Glutamatergic neuron (in vitro differentiated cells): ENCODE data around the gene CNOT4. TPM values are rescaled to one million over a fixed set of nuclear protein-coding genes. Genes with fewer than 3 reads are reported as not detected.

Experiments used
- DNase-seq: peaks from one replicate; pipeline ENCODE4 v3.0.0; 2022
- H3K27ac Mint-ChIP-seq: one replicate; pipeline ENCODE4 v1.8.0; 2020; ENCODE audit warnings: mild to moderate bottlenecking, mixed read lengths, inconsistent platforms; ENCODE audit not compliant: unreplicated experiment
- H3K27me3 Mint-ChIP-seq: one replicate; pipeline ENCODE4 v1.8.0; 2020; ENCODE audit warnings: mild to moderate bottlenecking, moderate library complexity, mixed read lengths, inconsistent platforms; ENCODE audit not compliant: unreplicated experiment
- H3K36me3 Mint-ChIP-seq: one replicate; pipeline ENCODE4 v1.8.0; 2020; ENCODE audit warnings: mild to moderate bottlenecking, mixed read lengths, inconsistent platforms; ENCODE audit not compliant: unreplicated experiment
- H3K4me1 Mint-ChIP-seq: one replicate; pipeline ENCODE4 v1.8.0; 2020; ENCODE audit warnings: mild to moderate bottlenecking, low read depth, mixed read lengths, inconsistent platforms; ENCODE audit not compliant: unreplicated experiment
- H3K4me3 Mint-ChIP-seq: one replicate; pipeline ENCODE4 v1.8.0; 2020; ENCODE audit warnings: mild to moderate bottlenecking, mixed read lengths, inconsistent platforms; ENCODE audit not compliant: unreplicated experiment
- H3K9me3 Mint-ChIP-seq: one replicate; pipeline ENCODE4 v1.8.0; 2020; ENCODE audit warnings: mild to moderate bottlenecking, moderate library complexity, mixed read lengths, inconsistent platforms; ENCODE audit not compliant: unreplicated experiment
- total RNA-seq: library from RNA; stranded (reverse); fragmentation: NEBNext Ultra II Directional; extraction: Animal tissue kit (Norgen Biotek cat#: 25700); gene quantifications from one replicate; pipeline ENCODE4 v1.2.1, GENCODE V29; 2021; ENCODE audit not compliant: unreplicated experiment
- TF ChIP-seq, protein P1 (sequence below): fragments of 200-600 bp; sonication (generic); IDR thresholded peaks from one replicate; pipeline ENCODE4 v1.5.0; 2021; ENCODE audit not compliant: partially characterized antibody, unreplicated experiment

The CNOT4 gene
- total RNA-seq, 1 donor from 2014 or later = 25.3 TPM

GRCh38 chr7:135364206-135364605 lies 145.7 kb downstream of the CNOT4 start:
- DNase-seq = no peak
- peaks cover 2% of the 10 kb centered on the region for H3K9me3 Mint-ChIP-seq
- H3K4me1 Mint-ChIP-seq = peaks cover 9% of the 10 kb centered on the region
- H3K36me3 Mint-ChIP-seq = no peaks in the 10 kb centered on the region
- H3K27me3 Mint-ChIP-seq = no peaks in the 10 kb centered on the region
- H3K4me3 Mint-ChIP-seq = no peak overlapping the region
- TF ChIP-seq, protein P1, sequence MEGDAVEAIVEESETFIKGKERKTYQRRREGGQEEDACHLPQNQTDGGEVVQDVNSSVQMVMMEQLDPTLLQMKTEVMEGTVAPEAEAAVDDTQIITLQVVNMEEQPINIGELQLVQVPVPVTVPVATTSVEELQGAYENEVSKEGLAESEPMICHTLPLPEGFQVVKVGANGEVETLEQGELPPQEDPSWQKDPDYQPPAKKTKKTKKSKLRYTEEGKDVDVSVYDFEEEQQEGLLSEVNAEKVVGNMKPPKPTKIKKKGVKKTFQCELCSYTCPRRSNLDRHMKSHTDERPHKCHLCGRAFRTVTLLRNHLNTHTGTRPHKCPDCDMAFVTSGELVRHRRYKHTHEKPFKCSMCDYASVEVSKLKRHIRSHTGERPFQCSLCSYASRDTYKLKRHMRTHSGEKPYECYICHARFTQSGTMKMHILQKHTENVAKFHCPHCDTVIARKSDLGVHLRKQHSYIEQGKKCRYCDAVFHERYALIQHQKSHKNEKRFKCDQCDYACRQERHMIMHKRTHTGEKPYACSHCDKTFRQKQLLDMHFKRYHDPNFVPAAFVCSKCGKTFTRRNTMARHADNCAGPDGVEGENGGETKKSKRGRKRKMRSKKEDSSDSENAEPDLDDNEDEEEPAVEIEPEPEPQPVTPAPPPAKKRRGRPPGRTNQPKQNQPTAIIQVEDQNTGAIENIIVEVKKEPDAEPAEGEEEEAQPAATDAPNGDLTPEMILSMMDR = no peak
- no peak overlapping the region for H3K27ac Mint-ChIP-seq

DNA sequence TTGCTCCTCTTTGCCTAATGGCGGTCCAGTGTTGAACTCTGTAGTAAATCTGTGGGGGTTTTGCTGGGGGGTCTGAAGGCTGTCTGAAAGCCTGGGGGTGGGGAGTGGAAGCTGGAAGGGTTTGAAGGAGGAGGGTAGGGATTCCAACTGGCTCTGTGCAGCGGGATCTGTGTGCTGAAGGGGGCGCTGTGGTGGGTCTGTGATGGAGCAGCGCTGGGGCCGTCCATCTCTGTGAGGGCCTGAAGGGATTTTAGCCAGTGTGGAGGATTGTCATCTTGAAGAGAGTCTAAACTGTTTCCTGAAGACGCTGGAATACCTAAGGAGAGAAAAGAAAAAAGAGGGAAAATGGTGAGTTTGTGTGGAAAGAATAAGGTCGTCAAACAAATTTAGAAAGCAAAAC lies 147.0 kb downstream of the CNOT4 start:
- Mint-ChIP-seq H3K4me3 (no peak overlapping the region), H3K9me3 (peaks cover 2% of the 10 kb centered on the region), H3K27ac (no peak overlapping the region), H3K36me3 (no peaks in the 10 kb centered on the region), H3K4me1 (peaks cover 9% of the 10 kb centered on the region), H3K27me3 (no peaks in the 10 kb centered on the region)
- DNase-seq = no peak
- TF ChIP-seq, protein P1 = peak; percentile 22

DNA sequence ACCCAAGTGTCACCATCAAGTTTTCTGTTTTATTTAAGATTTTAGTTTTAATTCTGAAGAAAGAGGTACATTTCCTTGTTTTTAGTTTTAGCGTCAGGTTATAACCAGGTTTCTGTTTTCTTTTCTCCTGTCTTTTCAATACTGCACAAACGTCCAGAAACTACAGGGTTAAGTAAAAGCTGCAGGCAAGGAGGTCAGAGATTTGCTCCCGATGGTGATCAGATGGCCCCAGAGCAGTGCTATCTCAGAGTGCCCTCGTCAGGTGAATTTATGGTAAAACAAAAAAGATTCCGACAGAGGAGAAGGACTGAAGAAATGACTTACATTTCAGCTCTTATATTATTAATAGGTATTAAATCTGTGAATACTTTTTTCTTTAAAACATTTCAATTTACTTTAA lies 148.1 kb downstream of the CNOT4 start:
- H3K27me3 Mint-ChIP-seq = no peaks in the 10 kb centered on the region
- DNase-seq = no peak
- no peaks in the 10 kb centered on the region for H3K36me3 Mint-ChIP-seq
- TF ChIP-seq, protein P1 = no peak
- no peak overlapping the region for H3K27ac Mint-ChIP-seq
- peaks cover 2% of the 10 kb centered on the region for H3K9me3 Mint-ChIP-seq
- peaks cover 9% of the 10 kb centered on the region for H3K4me1 Mint-ChIP-seq
- no peak overlapping the region for H3K4me3 Mint-ChIP-seq

- Mint-ChIP-seq H3K4me1 (peaks cover 2% of the 10 kb centered on the region), H3K9me3 (peaks cover 2% of the 10 kb centered on the region), H3K4me3 (no peak overlapping the region), H3K36me3 (no peaks in the 10 kb centered on the region), H3K27ac (no peak overlapping the region), H3K27me3 (no peaks in the 10 kb centered on the region)
- TF ChIP-seq, protein P1 = no peak
- no peak for DNase-seq
Observed at GRCh38 chr7:135359615-135360014, 150.3 kb downstream of the CNOT4 start.

- no peak for DNase-seq
- H3K4me1 Mint-ChIP-seq = no peaks in the 10 kb centered on the region
- no peaks in the 10 kb centered on the region for H3K9me3 Mint-ChIP-seq
- no peak overlapping the region for H3K4me3 Mint-ChIP-seq
- TF ChIP-seq, protein P1 = no peak
- H3K27ac Mint-ChIP-seq = no peak overlapping the region
- H3K36me3 Mint-ChIP-seq = no peaks in the 10 kb centered on the region
- no peaks in the 10 kb centered on the region for H3K27me3 Mint-ChIP-seq
Observed at GRCh38 chr7:135355377-135356048, 154.4 kb downstream of the CNOT4 start.
